ENCODE measurements around the gene KIF2A.
A peak's percentile ranks its signal among the peaks of the same experiment; 100 is the strongest.

Gene KIF2A

GRCh38 chr5:62305715-62306322 lies at the start of gene KIF2A:
KIF2A (plus strand) TSS chr5:62306206; CDS start chr5:62306473, 267 bp downstream.
- intact Hi-C loops (cut with DNase I): loop anchor here (2.0 to 5.0 kb wide), 2 partner anchors 49 to 96 kb away; partner anchors contain the start of gene DIMT1

DNA sequence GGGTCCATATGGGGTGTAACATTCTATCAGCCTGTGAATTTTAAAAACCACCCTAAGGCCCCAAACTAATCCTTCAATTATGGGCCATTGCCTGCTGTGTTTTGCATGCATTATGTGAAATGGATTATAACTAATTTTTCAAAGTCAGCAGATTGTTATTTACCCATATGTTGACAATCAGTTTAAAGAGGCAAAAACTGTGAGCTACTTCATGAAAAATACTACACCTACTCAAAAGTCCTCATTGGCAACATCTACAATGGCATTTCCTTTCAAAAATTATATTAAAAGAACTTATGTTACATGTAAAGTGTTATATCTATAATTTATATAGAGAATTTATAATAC lies 49.0 kb upstream of the KIF2A start:
- DNase-seq: no peak

More at GRCh38 chr5:62305715-62306322, at the start of gene KIF2A:
- peak; percentile 72 to 98 (median 86) for DNase-seq

DNA sequence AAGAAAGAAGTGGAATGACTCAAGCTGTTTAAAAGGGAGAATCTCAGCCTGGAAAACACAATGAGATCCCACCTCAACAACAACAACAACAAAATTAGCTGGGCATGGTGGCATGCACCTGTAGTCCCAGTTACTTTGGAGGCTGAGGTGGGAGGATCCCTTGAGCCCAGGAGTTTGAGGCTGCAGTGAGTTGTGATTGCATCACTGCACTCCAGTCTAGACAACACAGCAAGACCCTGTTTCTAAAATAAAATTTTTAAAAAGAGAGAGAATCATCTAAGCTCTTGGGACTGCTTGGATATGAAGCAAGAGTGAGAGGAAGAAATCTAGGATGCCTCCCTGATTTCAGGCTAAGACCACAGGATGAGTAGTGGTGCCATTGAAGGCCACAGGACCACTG lies 47.4 kb upstream of the KIF2A start:
- DNase-seq: no peak
- intact Hi-C loops (cut with DNase I): no loop called here

More for the DNA sequence above, 49.0 kb upstream of the KIF2A start:
- intact Hi-C loops (cut with DNase I): no loop called here

DNA sequence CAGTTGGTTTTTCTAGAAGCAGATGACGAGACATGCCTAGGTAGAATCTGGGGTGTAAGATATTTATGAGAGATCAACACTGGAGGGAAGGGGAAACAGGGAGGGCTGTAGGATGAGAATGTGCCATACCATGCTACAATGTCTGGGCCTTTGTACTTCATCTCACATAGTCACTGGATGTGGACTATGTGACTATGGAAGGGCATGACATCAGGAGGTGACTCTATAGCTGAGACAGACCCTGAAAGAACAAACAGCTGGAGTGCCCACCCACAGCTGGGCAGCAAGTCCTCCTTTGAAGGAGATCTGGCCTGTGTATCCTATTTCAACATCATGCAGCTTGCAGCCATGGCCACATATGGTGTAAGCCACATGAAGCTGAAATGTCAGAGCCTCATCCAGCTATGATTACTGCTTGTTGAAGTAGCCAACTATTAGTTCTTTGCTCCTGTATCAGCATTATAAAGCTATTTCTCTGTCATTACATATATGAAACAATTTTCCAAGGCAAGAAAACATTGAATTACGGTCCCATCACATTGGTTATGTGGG lies 46.2 kb upstream of the KIF2A start:
- no peak for DNase-seq
- intact Hi-C loops (cut with DNase I): no loop called here

DNA sequence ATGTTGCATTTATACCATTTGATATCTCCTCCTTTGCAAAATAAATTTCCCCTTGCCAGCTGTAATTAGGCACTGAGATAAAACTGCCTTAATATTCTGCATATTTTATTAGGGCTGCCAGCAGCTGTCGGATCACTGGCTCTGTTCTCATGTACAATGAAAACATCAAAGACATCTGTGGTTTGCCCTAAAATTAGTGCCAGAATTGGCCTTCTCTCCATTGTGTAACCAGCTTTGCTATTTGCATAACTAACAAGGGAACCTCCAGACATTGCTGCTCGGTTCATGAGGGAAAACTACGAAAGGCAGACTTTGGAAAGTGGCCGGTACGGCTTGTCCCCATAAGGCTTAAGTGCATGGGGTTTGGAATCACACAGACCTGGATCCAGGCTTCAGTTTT lies 45.5 kb upstream of the KIF2A start:
- DNase-seq: peak in 1 of 10 donors; percentile 79
- intact Hi-C loops (cut with DNase I): no loop called here

DNA sequence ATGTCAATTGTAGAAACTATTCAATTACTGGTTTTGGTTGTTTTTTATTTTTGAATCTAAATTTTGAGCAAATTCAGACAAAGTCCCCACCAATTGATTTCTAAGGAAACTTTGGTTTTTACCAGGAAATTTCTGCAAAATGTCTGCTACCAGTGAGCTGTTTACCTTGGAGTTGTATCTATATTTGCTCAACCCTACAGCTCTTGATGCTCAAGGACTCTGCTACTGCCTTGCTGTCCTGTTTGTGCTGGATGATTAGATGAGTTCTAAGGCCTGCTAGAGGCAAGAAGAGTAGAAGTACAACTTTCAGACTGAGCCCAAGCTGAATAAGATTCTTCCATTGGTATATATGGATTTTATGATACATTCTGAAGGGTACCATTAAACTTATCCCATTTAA lies 42.6 kb upstream of the KIF2A start:
- intact Hi-C loops (cut with DNase I): no loop called here
- DNase-seq: no peak

- DNase-seq: no peak
- intact Hi-C loops (cut with DNase I): no loop called here
Measured at GRCh38 chr5:62265648-62266112, 40.3 kb upstream of the KIF2A start.

DNA sequence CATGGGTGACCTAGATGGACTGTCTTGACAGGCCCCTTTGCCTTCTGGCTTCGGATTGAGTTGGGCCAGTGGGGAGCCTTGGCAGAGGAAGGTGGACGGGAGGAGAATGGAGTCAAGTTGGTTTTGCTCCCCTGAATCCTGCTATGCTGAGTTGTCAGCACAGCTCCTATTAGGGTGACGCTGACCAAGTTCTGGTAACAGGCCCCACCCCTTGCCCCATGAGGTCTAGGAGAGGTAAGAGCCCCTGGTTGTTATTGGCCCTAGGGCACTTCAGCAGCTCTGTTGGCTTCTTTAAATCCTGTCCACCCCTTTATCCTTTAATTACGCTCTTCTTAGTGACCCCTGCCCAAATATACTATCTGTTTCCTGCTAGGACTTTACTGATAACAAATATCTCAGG lies 39.4 kb upstream of the KIF2A start:
- no peak for DNase-seq
- intact Hi-C loops (cut with DNase I): no loop called here

DNA sequence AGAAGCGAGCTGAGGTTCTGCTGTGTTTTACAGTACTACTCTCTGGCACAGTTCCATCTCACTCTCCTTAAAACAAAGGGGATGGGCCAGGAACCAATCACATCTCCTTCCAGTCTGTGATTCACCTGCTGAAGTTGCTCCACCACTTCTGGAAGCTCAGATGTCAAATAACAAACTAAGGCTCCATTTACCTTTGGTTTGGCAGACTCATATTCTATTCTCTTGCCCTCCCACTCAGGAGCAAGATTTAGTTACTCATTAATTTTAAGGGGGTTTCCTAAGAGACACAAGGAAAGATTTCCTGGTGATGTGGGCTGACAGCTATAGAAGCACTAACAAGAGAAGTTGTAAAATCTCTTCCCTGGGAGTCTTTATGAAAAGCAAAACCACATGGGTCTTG lies 37.8 kb upstream of the KIF2A start:
- DNase-seq: no peak
- intact Hi-C loops (cut with DNase I): no loop called here

DNA sequence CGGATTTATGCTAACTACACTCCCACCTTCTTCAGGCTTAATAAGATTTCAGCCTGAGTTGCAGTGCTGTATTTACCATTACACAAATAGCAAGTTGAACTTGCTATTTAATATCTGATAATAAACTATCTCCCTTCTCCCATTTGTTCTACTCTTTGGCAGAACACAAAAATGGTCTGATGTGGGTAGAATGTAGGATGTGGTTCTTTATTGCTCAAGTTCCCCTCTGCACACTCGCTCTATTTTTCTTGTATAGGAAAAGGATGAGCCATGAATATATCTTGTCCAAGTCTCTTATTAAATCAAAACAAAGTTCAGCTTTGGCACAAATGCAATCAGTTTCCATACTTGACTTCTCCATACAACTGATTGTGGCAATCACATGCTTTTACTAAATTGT lies 37.2 kb upstream of the KIF2A start:
- DNase-seq: no peak
- intact Hi-C loops (cut with DNase I): no loop called here

GRCh38 chr5:62271370-62271769 lies 34.6 kb upstream of the KIF2A start:
- DNase-seq: no peak
- intact Hi-C loops (cut with DNase I): no loop called here

- no peak for DNase-seq
- intact Hi-C loops (cut with DNase I): no loop called here
Measured at GRCh38 chr5:62271870-62272269, 34.1 kb upstream of the KIF2A start.

DNA sequence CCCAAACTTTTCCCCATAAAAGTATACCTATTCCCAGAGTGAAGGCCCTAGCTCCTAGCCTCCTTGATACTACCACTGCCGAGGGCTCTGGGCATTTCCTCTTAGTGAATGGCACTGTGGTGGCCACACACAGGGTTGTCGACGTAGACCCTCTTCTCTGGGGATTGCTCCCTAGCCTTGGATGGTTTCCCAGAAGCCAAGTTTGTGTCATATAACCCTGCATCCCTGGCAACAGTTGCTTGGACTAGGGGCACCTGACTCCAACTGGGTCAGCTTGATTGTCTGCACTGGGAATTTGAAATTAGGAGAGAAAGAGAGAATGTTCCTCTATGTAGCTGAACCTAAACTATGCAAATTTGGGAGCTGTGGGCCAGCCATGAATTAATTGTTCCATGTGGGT lies 32.3 kb upstream of the KIF2A start:
- DNase-seq: no peak
- intact Hi-C loops (cut with DNase I): no loop called here

GRCh38 chr5:62275581-62275980 lies 30.4 kb upstream of the KIF2A start:
- DNase-seq: no peak
- intact Hi-C loops (cut with DNase I): no loop called here

DNA sequence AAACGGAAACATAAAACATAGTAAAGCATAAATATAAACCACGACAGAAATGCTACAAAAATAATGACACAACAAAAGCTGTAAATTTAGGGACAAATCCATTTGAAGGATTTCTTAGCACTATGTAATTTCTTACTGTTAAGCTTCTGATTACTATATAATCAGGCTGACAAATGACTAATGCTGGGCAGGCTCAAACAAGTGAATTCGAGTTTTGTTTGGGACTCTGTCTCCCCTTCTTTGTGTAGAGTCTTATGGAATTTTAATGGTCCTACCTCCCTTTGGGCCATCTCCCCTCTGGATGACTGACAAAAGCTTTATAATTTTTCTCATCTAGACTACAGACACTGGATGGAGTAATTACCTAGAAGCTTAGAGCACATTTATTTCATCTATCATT lies 24.6 kb upstream of the KIF2A start:
- intact Hi-C loops (cut with DNase I): no loop called here
- no peak for DNase-seq

DNA sequence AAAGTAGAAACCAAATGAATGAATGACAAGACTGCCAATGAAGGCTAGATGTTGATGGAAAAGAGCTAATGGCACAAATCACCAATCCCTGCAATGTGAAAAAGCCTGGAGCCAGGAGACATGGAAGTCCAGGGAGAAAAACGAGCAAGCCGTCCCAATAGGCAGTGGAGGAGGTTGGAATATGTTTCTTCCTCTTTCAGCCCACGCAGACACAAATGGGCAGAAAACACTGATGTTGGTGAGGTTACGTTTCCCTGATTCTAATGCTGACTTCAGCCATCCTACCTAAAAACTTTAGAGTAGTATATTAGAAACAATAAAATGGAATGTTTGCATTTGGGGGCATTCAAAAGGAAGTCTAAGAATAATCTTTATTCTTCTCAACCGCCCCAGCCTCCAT lies 23.9 kb upstream of the KIF2A start:
- intact Hi-C loops (cut with DNase I): no loop called here
- no peak for DNase-seq

DNA sequence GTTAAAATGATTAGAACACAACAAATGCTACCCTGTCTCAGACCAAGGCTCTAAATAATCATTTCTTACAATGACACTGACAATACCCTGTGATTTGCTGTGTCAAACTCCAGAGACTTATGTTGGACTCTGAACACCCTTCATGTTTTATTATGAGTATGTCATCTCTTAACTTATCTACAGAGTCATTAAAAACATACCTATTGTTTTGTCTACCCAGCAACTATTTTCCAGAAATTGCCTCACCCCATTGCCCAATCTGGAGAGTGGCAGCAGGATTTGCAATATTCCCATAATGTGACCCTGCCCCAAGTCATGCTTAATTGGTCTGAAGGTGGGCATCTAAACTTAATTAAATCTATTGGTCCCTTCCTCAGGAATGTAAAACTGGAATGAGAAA lies 23.0 kb upstream of the KIF2A start:
- DNase-seq: no peak
- intact Hi-C loops (cut with DNase I): no loop called here

- no peak for DNase-seq
- intact Hi-C loops (cut with DNase I): no loop called here
Measured at GRCh38 chr5:62283861-62284260, 22.1 kb upstream of the KIF2A start.

GRCh38 chr5:62284946-62285891 lies 20.8 kb upstream of the KIF2A start:
- intact Hi-C loops (cut with DNase I): no loop called here

GRCh38 chr5:62286834-62287233 lies 19.2 kb upstream of the KIF2A start:
- intact Hi-C loops (cut with DNase I): no loop called here
- DNase-seq: no peak

More at GRCh38 chr5:62284946-62285891, 20.8 kb upstream of the KIF2A start:
- no peak for DNase-seq

DNA sequence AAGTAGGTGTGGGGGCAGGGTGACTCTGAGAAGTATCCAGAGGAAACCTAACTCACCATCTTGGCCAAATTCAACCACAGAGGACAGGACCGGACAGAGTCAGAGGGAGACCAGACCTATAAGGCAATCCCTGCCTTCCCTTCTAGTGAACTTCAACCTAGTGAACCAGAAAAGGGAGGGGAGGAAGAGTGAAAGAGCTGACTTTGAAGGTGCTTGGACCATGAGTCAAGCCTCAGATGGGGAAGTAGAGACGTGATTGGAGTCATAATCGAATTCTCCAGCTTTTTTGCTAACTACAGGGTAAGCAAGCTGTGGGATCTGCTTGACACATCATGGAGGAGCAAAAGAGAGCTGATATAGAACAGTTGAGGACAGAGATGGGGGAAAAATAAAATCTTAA lies 18.8 kb upstream of the KIF2A start:
- intact Hi-C loops (cut with DNase I): no loop called here

GRCh38 chr5:62288118-62288517 lies 17.9 kb upstream of the KIF2A start:
- intact Hi-C loops (cut with DNase I): no loop called here
- no peak for DNase-seq

More for the DNA sequence above, 18.8 kb upstream of the KIF2A start:
- no peak for DNase-seq

Data from posterior cingulate gyrus (tissue), 11 donors.